Natural killer cell (primary cell): ENCODE data around the gene FAM83B. TPM values are rescaled to one million over a fixed set of nuclear protein-coding genes. Genes with fewer than 3 reads are reported as not detected.

Experiments
- ATAC-seq, 3 donors: fragments of 150-1000 bp in 2 of 3; fragments of 200-7000 bp in 1 of 3; cut with Tn5 transposase; 1 replicate in 1 of 3; 2 replicates in 2 of 3; pipeline ENCODE4 v1.10.0; 2021; ENCODE audit warnings: mild to moderate bottlenecking in 2 of 3, moderate library complexity in 2 of 3
- DNase-seq, 2 donors: peaks; one replicate each; pipeline versions ENCODE4 v3.0.0 to v3.0.0-alpha.2; 2013 to 2021; ENCODE audit warnings: mixed read lengths in 1 of 2
- H3K27ac ChIP-seq: one replicate; pipeline ENCODE4 v1.5.1; 2013; ENCODE audit warnings: mild to moderate bottlenecking, low read length
- H3K27me3 ChIP-seq: one replicate; pipeline ENCODE4 v1.6.1; 2013; ENCODE audit warnings: low read length; ENCODE audit not compliant: control insufficient read depth, insufficient read depth
- H3K36me3 ChIP-seq: one replicate; pipeline ENCODE4 v1.6.1; 2013; ENCODE audit warnings: low read length; ENCODE audit not compliant: control insufficient read depth, insufficient read depth
- H3K4me1 ChIP-seq: one replicate; pipeline ENCODE4 v1.6.1; 2013; ENCODE audit warnings: low read length; ENCODE audit not compliant: control insufficient read depth, insufficient read depth
- H3K4me3 ChIP-seq: one replicate; pipeline ENCODE4 v1.5.1; 2013; ENCODE audit warnings: low read length
- H3K9me3 ChIP-seq: one replicate; pipeline ENCODE4 v1.6.1; 2013; ENCODE audit warnings: low read length; ENCODE audit not compliant: control insufficient read depth, insufficient read depth
- H3K27ac Mint-ChIP-seq, 2 donors: one replicate each; pipeline ENCODE4 v1.8.0; 2022; ENCODE audit warnings: mild to moderate bottlenecking in 2 of 2, mixed read lengths in 2 of 2, moderate library complexity in 1 of 2
- H3K27me3 Mint-ChIP-seq, 2 donors: one replicate each; pipeline ENCODE4 v1.8.0; 2022; ENCODE audit warnings: low read depth in 2 of 2, mixed read lengths in 2 of 2
- H3K36me3 Mint-ChIP-seq: one replicate; pipeline ENCODE4 v1.8.0; 2022; ENCODE audit warnings: mixed read lengths
- H3K4me1 Mint-ChIP-seq, 2 donors: one replicate each; pipeline ENCODE4 v1.8.0; 2022; ENCODE audit warnings: mixed read lengths in 2 of 2
- H3K4me3 Mint-ChIP-seq: one replicate; pipeline ENCODE4 v1.8.0; 2022; ENCODE audit warnings: mild to moderate bottlenecking, moderate library complexity, mixed read lengths
- H3K9me3 Mint-ChIP-seq, 2 donors: one replicate each; pipeline ENCODE4 v1.8.0; 2022; ENCODE audit warnings: mixed read lengths in 2 of 2
- CTCF ChIP-seq: fragments of 200-600 bp; IDR thresholded peaks from one replicate; pipeline ENCODE4 v1.8.0; 2022; ENCODE audit warnings: antibody characterized with exemption
- WGBS: methylation state at CpG from one replicate; pipeline ENCODE4 v1.1.7; 2013; ENCODE audit warnings: missing lambda C conversion rate; ENCODE audit not compliant: insufficient coverage; 5-methylcytosine and 5-hydroxymethylcytosine counted together
- intact Hi-C: fragments of 100-400 bp; cut with micrococcal nuclease; formaldehyde crosslinking; loops from one replicate; pipeline ENCODE4 v1.14.2; 2022
- total RNA-seq, 4 donors: library from RNA; stranded (reverse); fragments of 120-200 nt in 1 of 4; gene quantifications; one replicate each; pipeline versions ENCODE4 v1.2.3 to v1.2.4, GENCODE V29; 2013 to 2022

The FAM83B gene
- total RNA-seq, 3 donors from 2014 or later (not counting 1 experiment from before 2014, with no cell fraction given) = not detected

- TF ChIP-seq CTCF = no peak
- Histone ChIP-seq H3K27ac (no peak overlapping the region), H3K4me3 (no peak overlapping the region), H3K4me1 (no peaks in the 10 kb centered on the region), H3K27me3 (no peaks in the 10 kb centered on the region), H3K9me3 (peaks cover 3% of the 10 kb centered on the region), H3K36me3 (no peaks in the 10 kb centered on the region)
- DNase-seq (no peak), ATAC-seq (no peak)
- H3K4me3 Mint-ChIP-seq = no peak overlapping the region
- WGBS = 0% methylated on average over 1 of the region's 3 CpGs
- H3K4me1 Mint-ChIP-seq = peaks cover 6 to 12% of the 10 kb centered on the region in 2 donors
- intact Hi-C loops = no loop called here
- peaks cover 13% of the 10 kb centered on the region for H3K36me3 Mint-ChIP-seq
- peak overlapping the region in 1 of 2 donors; percentile 47 for H3K27ac Mint-ChIP-seq
- peaks cover 4 to 7% of the 10 kb centered on the region in 2 donors for H3K9me3 Mint-ChIP-seq
- no peaks in the 10 kb centered on the region for H3K27me3 Mint-ChIP-seq
Measured at GRCh38 chr6:54990001-54990400, 143.4 kb downstream of the FAM83B start.
